PC-3 (cell line): ENCODE measurements around the gene SARM1.

Source experiments
- EZH2 ChIP-seq: fragments of 300-600 bp; sonication (generic); IDR thresholded peaks from one replicate; pipeline ENCODE4 v1.6.1; 2017; ENCODE audit warnings: antibody characterized with exemption, mild to moderate bottlenecking, low read length; ENCODE audit not compliant: unreplicated experiment
- EZH2phosphoT487 ChIP-seq: fragments of 300-600 bp; sonication (generic); IDR thresholded peaks from 2 replicates; pipeline ENCODE4 v1.6.1; 2018; ENCODE audit warnings: mild to moderate bottlenecking, antibody characterized with exemption, low read length, borderline replicate concordance
- TF ChIP-seq, protein P1 (sequence below): fragments of 300-600 bp; sonication (generic); conservative IDR thresholded peaks from 2 replicates; pipeline ENCODE4 v1.5.1; 2017; ENCODE audit warnings: antibody characterized with exemption, low read depth, mild to moderate bottlenecking, low read length

DNA sequence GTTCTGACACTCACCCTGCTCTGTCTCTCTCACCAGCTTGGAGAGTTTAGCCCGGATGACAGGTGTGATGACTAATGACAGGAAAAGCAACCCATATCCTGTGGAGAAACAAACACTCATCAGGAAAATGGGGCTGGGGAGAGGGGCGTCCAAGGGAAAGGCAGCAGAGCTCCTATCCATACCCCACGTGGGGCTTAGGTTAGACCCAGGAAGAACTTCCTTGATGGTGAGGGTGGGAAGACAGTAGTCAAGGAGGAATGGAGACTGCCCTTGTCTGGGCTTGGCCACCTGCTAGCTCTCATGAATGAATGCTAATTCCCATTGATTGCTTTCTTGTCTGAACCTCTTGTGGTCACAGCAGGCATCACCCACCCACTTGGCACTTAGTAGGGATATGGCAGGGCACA lies 30.7 kb downstream of the SARM1 start:
- TF ChIP-seq, protein P1, sequence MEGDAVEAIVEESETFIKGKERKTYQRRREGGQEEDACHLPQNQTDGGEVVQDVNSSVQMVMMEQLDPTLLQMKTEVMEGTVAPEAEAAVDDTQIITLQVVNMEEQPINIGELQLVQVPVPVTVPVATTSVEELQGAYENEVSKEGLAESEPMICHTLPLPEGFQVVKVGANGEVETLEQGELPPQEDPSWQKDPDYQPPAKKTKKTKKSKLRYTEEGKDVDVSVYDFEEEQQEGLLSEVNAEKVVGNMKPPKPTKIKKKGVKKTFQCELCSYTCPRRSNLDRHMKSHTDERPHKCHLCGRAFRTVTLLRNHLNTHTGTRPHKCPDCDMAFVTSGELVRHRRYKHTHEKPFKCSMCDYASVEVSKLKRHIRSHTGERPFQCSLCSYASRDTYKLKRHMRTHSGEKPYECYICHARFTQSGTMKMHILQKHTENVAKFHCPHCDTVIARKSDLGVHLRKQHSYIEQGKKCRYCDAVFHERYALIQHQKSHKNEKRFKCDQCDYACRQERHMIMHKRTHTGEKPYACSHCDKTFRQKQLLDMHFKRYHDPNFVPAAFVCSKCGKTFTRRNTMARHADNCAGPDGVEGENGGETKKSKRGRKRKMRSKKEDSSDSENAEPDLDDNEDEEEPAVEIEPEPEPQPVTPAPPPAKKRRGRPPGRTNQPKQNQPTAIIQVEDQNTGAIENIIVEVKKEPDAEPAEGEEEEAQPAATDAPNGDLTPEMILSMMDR, result no peak
- no peak for TF ChIP-seq EZH2
- TF ChIP-seq EZH2phosphoT487, result no peak
